22Rv1 (cell line): Measurements from ENCODE around the gene AKIRIN2.
"Not testable (repeated sequence)": the region's sequence is repeated elsewhere in the genome, so short reads cannot be mapped to it uniquely, and the experiment has no call there.

Experiments used
- CTCF ChIP-seq: fragments of 450-650 bp; IDR thresholded peaks from 2 replicates; pipeline ENCODE4 v1.5.1; 2017; ENCODE audit warnings: mild to moderate bottlenecking
- ZFX ChIP-seq: fragments of 450-650 bp; IDR thresholded peaks from 2 replicates; pipeline ENCODE4 v1.6.1; 2017; ENCODE audit warnings: antibody characterized with exemption, borderline replicate concordance

- not testable (repeated sequence) for TF ChIP-seq CTCF, ZFX
Measured at GRCh38 chr6:87703039-87703438, 1.0 kb upstream of the AKIRIN2 start.
